Panc1 (cell line): ENCODE data around the gene TMED9.

Experiments used
- CTCF ChIP-seq: fragments of 450-650 bp; IDR thresholded peaks from 2 replicates; pipeline ENCODE4 v1.5.1; 2017; ENCODE audit warnings: mild to moderate bottlenecking
- POLR2AphosphoS5 ChIP-seq: IDR thresholded peaks from 2 replicates; pipeline ENCODE4 v1.6.1; 2012; ENCODE audit warnings: mild to moderate bottlenecking, low read depth, low read length, moderate library complexity
- REST ChIP-seq, 2 experiments: IDR thresholded peaks; 2 replicates each; pipeline ENCODE4 v1.6.1; 2011 to 2012; ENCODE audit warnings: low read depth in 2 of 2, control low read depth in 1 of 2, low read length in 1 of 2, mild to moderate bottlenecking in 1 of 2, moderate library complexity in 1 of 2; ENCODE audit not compliant: insufficient read depth in 1 of 2
- SIN3A ChIP-seq: IDR thresholded peaks from 2 replicates; pipeline ENCODE4 v1.6.1; 2012; ENCODE audit warnings: low read depth, mild to moderate bottlenecking, low read length, moderate library complexity, borderline replicate concordance; ENCODE audit not compliant: insufficient read depth

- TF ChIP-seq POLR2AphosphoS5 (no peak), CTCF (no peak), SIN3A (no peak), REST (IDR thresholded peaks at IDR 0.05; ENCODE audit: insufficient read depth in 1 of 2, low read depth in 2 of 2, low read length in 1 of 2) (no peak)
Observed at GRCh38 chr5:177592905-177593304, 902 bp downstream of the TMED9 start.
